ENCODE results near the gene CCR8. TPM values are rescaled to one million over a fixed set of nuclear protein-coding genes. Genes with fewer than 3 reads are reported as not detected.

Gene CCR8
- total RNA-seq, 2 experiments from 2014 or later = 1.3 to 2.1 TPM

DNA sequence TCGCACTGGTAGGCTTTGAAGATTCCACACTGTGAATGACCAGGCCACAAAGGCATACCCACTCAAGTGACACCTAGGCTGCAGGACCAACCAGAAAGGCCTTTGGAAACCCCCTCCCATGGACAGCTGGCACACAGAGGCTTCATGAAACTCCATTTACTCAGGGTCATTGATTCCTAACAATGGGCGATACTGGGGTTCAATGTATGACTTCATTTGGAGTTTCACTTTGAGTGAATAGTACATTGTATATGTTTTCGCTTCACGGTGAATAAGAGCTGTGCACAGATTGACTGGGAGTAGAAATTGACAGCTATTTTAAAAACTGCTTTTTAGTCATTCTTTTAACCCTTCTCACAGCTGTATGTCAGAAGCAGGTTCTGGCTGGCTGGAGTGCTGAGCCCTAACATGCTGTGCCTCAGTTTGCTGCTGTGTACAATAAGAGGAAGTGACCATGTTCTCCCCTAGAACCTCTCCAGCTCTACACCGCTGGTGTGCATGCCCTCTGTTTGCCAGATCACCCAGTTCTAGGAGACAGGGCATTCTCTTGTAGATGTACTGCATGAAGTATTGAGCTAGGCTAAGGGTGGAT, 34.2 kb upstream of the CCR8 start:
- peak overlapping the region; percentile 81 for H3K27ac Mint-ChIP-seq
- H3K9me3 ChIP-seq (ENCODE audit: control insufficient read depth in 1 of 2, insufficient read depth in 1 of 2, low read length in 2 of 2) = peaks cover 10 to 17% of the 10 kb centered on the region in 2 experiments
- no peak for ATAC-seq (ENCODE audit: poor library complexity)
- H3K4me3 ChIP-seq (ENCODE audit: low read length) = no peak overlapping the region
- H3K27me3 ChIP-seq (ENCODE audit: control insufficient read depth in 1 of 2, insufficient read depth in 2 of 2, low read length in 2 of 2) = no peaks in the 10 kb centered on the region
- peaks cover 20% of the 10 kb centered on the region for H3K36me3 Mint-ChIP-seq (ENCODE audit: low read depth)
- no peaks in the 10 kb centered on the region for H3K36me3 ChIP-seq (ENCODE audit: insufficient read depth, low read length)
- TF ChIP-seq, protein P1, sequence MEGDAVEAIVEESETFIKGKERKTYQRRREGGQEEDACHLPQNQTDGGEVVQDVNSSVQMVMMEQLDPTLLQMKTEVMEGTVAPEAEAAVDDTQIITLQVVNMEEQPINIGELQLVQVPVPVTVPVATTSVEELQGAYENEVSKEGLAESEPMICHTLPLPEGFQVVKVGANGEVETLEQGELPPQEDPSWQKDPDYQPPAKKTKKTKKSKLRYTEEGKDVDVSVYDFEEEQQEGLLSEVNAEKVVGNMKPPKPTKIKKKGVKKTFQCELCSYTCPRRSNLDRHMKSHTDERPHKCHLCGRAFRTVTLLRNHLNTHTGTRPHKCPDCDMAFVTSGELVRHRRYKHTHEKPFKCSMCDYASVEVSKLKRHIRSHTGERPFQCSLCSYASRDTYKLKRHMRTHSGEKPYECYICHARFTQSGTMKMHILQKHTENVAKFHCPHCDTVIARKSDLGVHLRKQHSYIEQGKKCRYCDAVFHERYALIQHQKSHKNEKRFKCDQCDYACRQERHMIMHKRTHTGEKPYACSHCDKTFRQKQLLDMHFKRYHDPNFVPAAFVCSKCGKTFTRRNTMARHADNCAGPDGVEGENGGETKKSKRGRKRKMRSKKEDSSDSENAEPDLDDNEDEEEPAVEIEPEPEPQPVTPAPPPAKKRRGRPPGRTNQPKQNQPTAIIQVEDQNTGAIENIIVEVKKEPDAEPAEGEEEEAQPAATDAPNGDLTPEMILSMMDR (IDR thresholded peaks at IDR 0.05) = no peak
- no peak for DNase-seq
- ChIA-PET CTCF (no interaction called here), POLR2A (no interaction called here)
- H3K9me3 Mint-ChIP-seq = peaks cover 11% of the 10 kb centered on the region
- H3K27me3 Mint-ChIP-seq = no peaks in the 10 kb centered on the region
- peaks cover 10% of the 10 kb centered on the region for H3K4me1 Mint-ChIP-seq (ENCODE audit: low read depth)
- H3K4me1 ChIP-seq (ENCODE audit: insufficient read depth, low read length) = peaks cover 25% of the 10 kb centered on the region
- H3K4me3 Mint-ChIP-seq = no peak overlapping the region
- no peak overlapping the region for H3K27ac ChIP-seq (ENCODE audit: low read depth in 1 of 2, low read length in 2 of 2)
- intact Hi-C loops (cut with DNase I, micrococcal nuclease) = no loop called here

GRCh38 chr3:39296197-39297077, 33.1 kb upstream of the CCR8 start:
- H3K36me3 ChIP-seq (ENCODE audit: insufficient read depth, low read length) = no peaks in the 10 kb centered on the region
- no peak overlapping the region for H3K4me3 Mint-ChIP-seq
- no peaks in the 10 kb centered on the region for H3K27me3 Mint-ChIP-seq
- intact Hi-C loops (cut with DNase I, micrococcal nuclease) = no loop called here
- H3K4me3 ChIP-seq (ENCODE audit: low read length) = no peak overlapping the region
- peaks cover 25% of the 10 kb centered on the region for H3K4me1 ChIP-seq (ENCODE audit: insufficient read depth, low read length)
- H3K27ac Mint-ChIP-seq = no peak overlapping the region
- peaks cover 11% of the 10 kb centered on the region for H3K9me3 Mint-ChIP-seq
- DNase-seq (no peak), ATAC-seq (ENCODE audit: poor library complexity) (no peak)
- H3K36me3 Mint-ChIP-seq (ENCODE audit: low read depth) = peaks cover 28% of the 10 kb centered on the region
- H3K9me3 ChIP-seq (ENCODE audit: control insufficient read depth in 1 of 2, insufficient read depth in 1 of 2, low read length in 2 of 2) = peaks cover 10 to 20% of the 10 kb centered on the region in 2 experiments
- no peaks in the 10 kb centered on the region for H3K27me3 ChIP-seq (ENCODE audit: control insufficient read depth in 1 of 2, insufficient read depth in 2 of 2, low read length in 2 of 2)
- no peak overlapping the region for H3K27ac ChIP-seq (ENCODE audit: low read depth in 1 of 2, low read length in 2 of 2)
- ChIA-PET CTCF (no interaction called here), POLR2A (no interaction called here)
- peaks cover 10% of the 10 kb centered on the region for H3K4me1 Mint-ChIP-seq (ENCODE audit: low read depth)
- TF ChIP-seq, protein P1 (IDR thresholded peaks at IDR 0.05) = no peak

GRCh38 chr3:39299279-39299678, 30.2 kb upstream of the CCR8 start:
- TF ChIP-seq, protein P1 (IDR thresholded peaks at IDR 0.05) = no peak
- peaks cover 21 to 27% of the 10 kb centered on the region in 2 experiments for H3K9me3 ChIP-seq (ENCODE audit: control insufficient read depth in 1 of 2, insufficient read depth in 1 of 2, low read length in 2 of 2)
- Mint-ChIP-seq H3K27ac (no peak overlapping the region), H3K27me3 (peaks cover 4% of the 10 kb centered on the region), H3K9me3 (peaks cover 15% of the 10 kb centered on the region), H3K36me3 (ENCODE audit: low read depth) (peaks cover 33% of the 10 kb centered on the region), H3K4me3 (no peak overlapping the region), H3K4me1 (ENCODE audit: low read depth) (peaks cover 10% of the 10 kb centered on the region)
- DNase-seq = no peak
- H3K27me3 ChIP-seq (ENCODE audit: control insufficient read depth in 1 of 2, insufficient read depth in 2 of 2, low read length in 2 of 2) = no peaks in the 10 kb centered on the region
- peaks cover 13% of the 10 kb centered on the region for H3K4me1 ChIP-seq (ENCODE audit: insufficient read depth, low read length)
- no peak overlapping the region for H3K4me3 ChIP-seq (ENCODE audit: low read length)
- H3K27ac ChIP-seq (ENCODE audit: low read depth in 1 of 2, low read length in 2 of 2) = no peak overlapping the region
- intact Hi-C loops (cut with DNase I, micrococcal nuclease) = no loop called here
- ATAC-seq (ENCODE audit: poor library complexity) = no peak
- H3K36me3 ChIP-seq (ENCODE audit: insufficient read depth, low read length) = no peaks in the 10 kb centered on the region
- CTCF ChIA-PET = interaction anchor here (1.5 kb wide), 1 partner anchor 11 kb away, joined by 5 read pairs; no protein-coding TSS in a partner anchor
- POLR2A ChIA-PET = no interaction called here

Measured in CD4-positive, alpha-beta T cell (primary cell).